PFSK-1 (cell line): Measurements from ENCODE around the gene KCNH1.

ENCODE experiments used
- FOXP2 ChIP-seq: optimal IDR thresholded peaks from 2 replicates; pipeline ENCODE3; 2011; ENCODE audit warnings: borderline replicate concordance, control low read depth, inconsistent platforms; ENCODE audit not compliant: insufficient read depth; ENCODE audit errors: extremely low read length, extremely low read depth
- POLR2AphosphoS5 ChIP-seq: IDR thresholded peaks from 2 replicates; pipeline ENCODE4 v1.6.1; 2012; ENCODE audit warnings: low read depth, mild to moderate bottlenecking, control low read depth, low read length, moderate library complexity
- REST ChIP-seq, 2 experiments: IDR thresholded peaks; 2 replicates each; pipeline versions ENCODE4 v1.6.1 to v1.8.0; 2011 to 2012; ENCODE audit warnings: low read depth in 2 of 2, low read length in 2 of 2, control low read depth in 1 of 2, inconsistent platforms in 1 of 2, mild to moderate bottlenecking in 1 of 2, moderate library complexity in 1 of 2; ENCODE audit not compliant: insufficient read depth in 1 of 2
- SIN3A ChIP-seq: IDR thresholded peaks from 2 replicates; pipeline ENCODE4 v1.6.1; 2012; ENCODE audit warnings: mild to moderate bottlenecking, low read length, moderate library complexity, borderline replicate concordance; ENCODE audit not compliant: insufficient read depth
- TAF1 ChIP-seq: IDR thresholded peaks from 2 replicates; pipeline ENCODE4 v1.6.1; 2012; ENCODE audit warnings: low read length, control low read depth, borderline replicate concordance; ENCODE audit not compliant: insufficient read depth

Gene KCNH1

DNA sequence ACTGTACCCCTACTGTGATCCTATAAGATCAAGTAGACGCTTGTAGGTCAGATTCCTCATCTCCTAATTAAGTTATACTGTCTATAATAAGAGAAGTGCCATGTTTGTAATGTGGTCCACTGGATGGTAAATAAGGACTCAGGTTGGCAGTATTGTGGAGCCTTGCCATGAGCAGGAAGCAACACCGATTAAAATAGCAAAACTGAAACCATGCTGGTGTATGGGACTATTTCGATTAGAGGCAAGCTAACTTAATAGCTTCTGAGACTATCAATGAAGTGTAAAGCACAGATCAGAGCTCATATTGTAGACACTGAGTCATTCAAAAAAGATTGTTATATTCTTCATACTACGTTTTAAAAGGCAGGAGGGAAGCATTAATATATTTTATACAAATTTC is 456.4 kb downstream of the KCNH1 start:
- TF ChIP-seq FOXP2 (no peak), TAF1 (no peak), POLR2AphosphoS5 (no peak), REST (IDR thresholded peaks at IDR 0.05; ENCODE audit: insufficient read depth in 1 of 2, low read depth in 2 of 2, low read length in 2 of 2) (no peak), SIN3A (no peak)

DNA sequence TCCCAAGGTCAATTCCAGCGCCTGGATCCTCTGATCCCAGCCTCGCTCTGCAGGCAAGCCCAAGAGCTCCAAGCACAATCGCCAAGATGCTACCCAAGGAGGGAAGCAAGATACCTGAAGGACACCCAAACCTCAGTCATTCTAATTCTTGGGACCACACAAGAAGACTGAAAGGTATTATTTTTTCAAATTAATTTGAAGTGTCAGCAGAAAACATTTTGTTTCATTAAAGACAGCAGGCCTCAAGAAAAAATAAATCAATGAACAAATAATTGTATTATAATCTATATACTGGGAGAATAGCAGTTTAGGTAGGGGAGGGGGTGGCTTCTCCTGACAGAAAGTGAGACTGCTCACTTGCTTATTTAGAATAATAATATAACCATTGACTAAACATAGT is 457.4 kb downstream of the KCNH1 start:
- no peak for TF ChIP-seq SIN3A
- no peak for TF ChIP-seq TAF1
- TF ChIP-seq REST (IDR thresholded peaks at IDR 0.05; ENCODE audit: insufficient read depth in 1 of 2, low read depth in 2 of 2, low read length in 2 of 2): no peak
- no peak for TF ChIP-seq FOXP2
- TF ChIP-seq POLR2AphosphoS5: no peak

- TF ChIP-seq SIN3A: no peak
- no peak for TF ChIP-seq REST (IDR thresholded peaks at IDR 0.05; ENCODE audit: insufficient read depth in 1 of 2, low read depth in 2 of 2, low read length in 2 of 2)
- no peak for TF ChIP-seq POLR2AphosphoS5
- no peak for TF ChIP-seq TAF1
- no peak for TF ChIP-seq FOXP2
Measured at GRCh38 chr1:210674151-210674550, 459.8 kb downstream of the KCNH1 start.

DNA sequence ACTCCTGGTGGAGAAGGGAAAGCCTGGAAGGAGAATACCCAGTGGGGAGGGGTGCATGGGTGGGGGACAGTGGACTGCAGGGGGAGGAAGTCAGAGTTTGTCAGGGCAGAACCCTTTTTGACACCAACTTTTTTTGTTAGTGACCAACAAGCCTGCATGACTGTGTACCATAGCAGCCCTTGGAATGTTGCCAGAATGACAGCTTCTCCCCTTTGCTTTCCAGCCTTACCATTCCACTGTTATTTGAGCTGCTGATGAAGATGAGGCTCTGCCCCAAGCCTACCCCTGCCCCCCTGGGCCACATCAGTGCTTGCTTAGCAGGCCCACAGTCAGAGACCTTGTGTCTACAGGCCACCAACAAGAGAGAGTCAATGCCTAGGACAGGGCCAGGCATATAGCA is 464.0 kb downstream of the KCNH1 start:
- no peak for TF ChIP-seq FOXP2
- TF ChIP-seq POLR2AphosphoS5: no peak
- TF ChIP-seq REST (IDR thresholded peaks at IDR 0.05; ENCODE audit: insufficient read depth in 1 of 2, low read depth in 2 of 2, low read length in 2 of 2): no peak
- TF ChIP-seq TAF1: no peak
- no peak for TF ChIP-seq SIN3A

- TF ChIP-seq POLR2AphosphoS5 (no peak), SIN3A (no peak), FOXP2 (no peak), REST (IDR thresholded peaks at IDR 0.05; ENCODE audit: insufficient read depth in 1 of 2, low read depth in 2 of 2, low read length in 2 of 2) (no peak), TAF1 (no peak)
Measured at GRCh38 chr1:210663730-210664573, 470.0 kb downstream of the KCNH1 start.
